ENCODE data around the gene MAST4.

Gene MAST4

GRCh38 chr5:67045816-67046740 lies 449.9 kb downstream of the MAST4 start:
- DNase-seq (ENCODE audit: low read depth), result no peak

GRCh38 chr5:67047160-67047559 lies 451.0 kb downstream of the MAST4 start:
- DNase-seq (ENCODE audit: low read depth), result no peak

- no peak for DNase-seq (ENCODE audit: low read depth)
Observed at GRCh38 chr5:67047616-67048015, 451.4 kb downstream of the MAST4 start.

- DNase-seq (ENCODE audit: low read depth), result no peak
Observed at GRCh38 chr5:67050125-67050524, 453.9 kb downstream of the MAST4 start.

- DNase-seq (ENCODE audit: low read depth), result no peak
Observed at GRCh38 chr5:67050635-67051034, 454.4 kb downstream of the MAST4 start.

- DNase-seq (ENCODE audit: low read depth), result no peak
Observed at GRCh38 chr5:67051164-67051563, 455.0 kb downstream of the MAST4 start.

- DNase-seq (ENCODE audit: low read depth), result no peak
Observed at GRCh38 chr5:67052034-67052433, 455.8 kb downstream of the MAST4 start.

- no peak for DNase-seq (ENCODE audit: low read depth)
Observed at GRCh38 chr5:67053229-67053628, 457.0 kb downstream of the MAST4 start.

GRCh38 chr5:67058998-67059743 lies 463.0 kb downstream of the MAST4 start:
- DNase-seq (ENCODE audit: low read depth), result no peak

- DNase-seq (ENCODE audit: low read depth), result peak; percentile 70
Observed at GRCh38 chr5:67059744-67060490, 463.7 kb downstream of the MAST4 start.

- no peak for DNase-seq (ENCODE audit: low read depth)
Observed at GRCh38 chr5:67061511-67061910, 465.3 kb downstream of the MAST4 start.

- DNase-seq (ENCODE audit: low read depth), result no peak
Observed at GRCh38 chr5:67063055-67063454, 466.9 kb downstream of the MAST4 start.

- DNase-seq (ENCODE audit: low read depth), result peak; percentile 44
Observed at GRCh38 chr5:67063791-67064190, 467.6 kb downstream of the MAST4 start.

- no peak for DNase-seq (ENCODE audit: low read depth)
Observed at GRCh38 chr5:67065237-67065636, 469.0 kb downstream of the MAST4 start.

GRCh38 chr5:67065696-67066095 lies 469.5 kb downstream of the MAST4 start:
- no peak for DNase-seq (ENCODE audit: low read depth)

- no peak for DNase-seq (ENCODE audit: low read depth)
Observed at GRCh38 chr5:67066815-67067214, 470.6 kb downstream of the MAST4 start.

GRCh38 chr5:67073045-67073680 lies 477.0 kb downstream of the MAST4 start:
- DNase-seq (ENCODE audit: low read depth), result no peak

- DNase-seq (ENCODE audit: low read depth), result no peak
Observed at GRCh38 chr5:67077296-67077695, 481.1 kb downstream of the MAST4 start.

GRCh38 chr5:67081261-67081660 lies 485.1 kb downstream of the MAST4 start:
- no peak for DNase-seq (ENCODE audit: low read depth)

- DNase-seq (ENCODE audit: low read depth), result no peak
Observed at GRCh38 chr5:67082941-67083340, 486.7 kb downstream of the MAST4 start.

GRCh38 chr5:67085616-67086015 lies 489.4 kb downstream of the MAST4 start:
- no peak for DNase-seq (ENCODE audit: low read depth)

GRCh38 chr5:67089200-67089725 lies 493.1 kb downstream of the MAST4 start:
- DNase-seq (ENCODE audit: low read depth), result peak; percentile 42

Data from fibroblast of gingiva (primary cell).